IgD-negative memory B cell (primary cell): Measurements from ENCODE around the gene E4F1. TPM values are rescaled to one million over a fixed set of nuclear protein-coding genes. Genes with fewer than 3 reads are reported as not detected.

ENCODE experiments used
- H3K27ac Mint-ChIP-seq, 3 donors: one replicate each; pipeline ENCODE4 v1.8.0; 2020 to 2022; ENCODE audit warnings: mild to moderate bottlenecking in 3 of 3, mixed read lengths in 3 of 3, moderate library complexity in 1 of 3
- H3K27me3 Mint-ChIP-seq: one replicate; pipeline ENCODE4 v1.8.0; 2021; ENCODE audit warnings: mixed read lengths
- H3K36me3 Mint-ChIP-seq: one replicate; pipeline ENCODE4 v1.8.0; 2020; ENCODE audit warnings: mild to moderate bottlenecking, mixed read lengths
- H3K4me1 Mint-ChIP-seq, 3 donors: one replicate each; pipeline ENCODE4 v1.8.0; 2020 to 2022; ENCODE audit warnings: mixed read lengths in 3 of 3, mild to moderate bottlenecking in 1 of 3
- H3K4me3 Mint-ChIP-seq, 4 donors: one replicate each; pipeline ENCODE4 v1.8.0; 2020 to 2022; ENCODE audit warnings: mild to moderate bottlenecking in 4 of 4, mixed read lengths in 4 of 4, moderate library complexity in 3 of 4
- H3K9me3 Mint-ChIP-seq, 3 donors: one replicate each; pipeline ENCODE4 v1.8.0; 2020 to 2021; ENCODE audit warnings: mixed read lengths in 3 of 3, mild to moderate bottlenecking in 1 of 3
- polyA plus RNA-seq: library from polyadenylated mRNA; unstranded; fragments of 300-500 nt; fragmentation: Illumina TruSeq; gene quantifications from one replicate; pipeline ENCODE4 v1.2.3, GENCODE V29; 2021

E4F1 gene, protein sequence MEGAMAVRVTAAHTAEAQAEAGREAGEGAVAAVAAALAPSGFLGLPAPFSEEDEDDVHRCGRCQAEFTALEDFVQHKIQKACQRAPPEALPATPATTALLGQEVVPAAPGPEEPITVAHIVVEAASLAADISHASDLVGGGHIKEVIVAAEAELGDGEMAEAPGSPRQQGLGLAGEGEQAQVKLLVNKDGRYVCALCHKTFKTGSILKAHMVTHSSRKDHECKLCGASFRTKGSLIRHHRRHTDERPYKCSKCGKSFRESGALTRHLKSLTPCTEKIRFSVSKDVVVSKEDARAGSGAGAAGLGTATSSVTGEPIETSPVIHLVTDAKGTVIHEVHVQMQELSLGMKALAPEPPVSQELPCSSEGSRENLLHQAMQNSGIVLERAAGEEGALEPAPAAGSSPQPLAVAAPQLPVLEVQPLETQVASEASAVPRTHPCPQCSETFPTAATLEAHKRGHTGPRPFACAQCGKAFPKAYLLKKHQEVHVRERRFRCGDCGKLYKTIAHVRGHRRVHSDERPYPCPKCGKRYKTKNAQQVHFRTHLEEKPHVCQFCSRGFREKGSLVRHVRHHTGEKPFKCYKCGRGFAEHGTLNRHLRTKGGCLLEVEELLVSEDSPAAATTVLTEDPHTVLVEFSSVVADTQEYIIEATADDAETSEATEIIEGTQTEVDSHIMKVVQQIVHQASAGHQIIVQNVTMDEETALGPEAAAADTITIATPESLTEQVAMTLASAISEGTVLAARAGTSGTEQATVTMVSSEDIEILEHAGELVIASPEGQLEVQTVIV
- 23.2 TPM for polyA plus RNA-seq

DNA sequence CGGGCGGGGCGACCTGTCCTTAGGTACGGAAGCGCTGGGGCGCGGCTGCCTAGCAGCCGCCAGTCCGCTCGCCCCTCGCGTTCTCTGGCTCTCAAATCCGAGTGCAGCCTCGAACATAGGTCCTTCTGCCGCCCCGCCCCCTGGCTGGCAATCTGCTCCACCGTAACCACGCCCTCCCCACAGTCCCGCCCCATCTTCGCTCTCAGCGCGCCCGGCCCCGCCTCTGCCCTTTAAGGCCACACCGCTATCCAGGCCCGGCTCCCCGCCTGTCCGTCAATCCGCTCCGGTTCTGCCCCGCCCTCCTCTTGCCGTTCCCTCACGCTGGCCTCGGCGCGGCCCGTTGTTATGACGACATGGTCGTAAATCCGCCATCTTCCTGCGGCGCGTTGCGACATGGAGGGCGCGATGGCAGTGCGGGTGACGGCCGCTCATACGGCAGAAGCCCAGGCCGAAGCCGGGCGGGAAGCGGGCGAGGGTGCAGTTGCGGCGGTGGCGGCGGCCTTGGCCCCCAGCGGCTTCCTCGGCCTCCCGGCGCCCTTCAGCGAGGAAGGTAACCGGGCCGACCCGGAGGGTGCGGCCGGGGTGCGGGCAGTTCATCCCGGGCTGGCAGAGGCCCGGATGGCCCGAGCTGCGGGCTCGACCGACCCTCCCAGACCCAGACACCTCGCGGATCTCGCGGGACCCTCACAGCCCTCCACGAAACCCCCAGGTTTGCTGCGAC, at the start of gene E4F1:
Gene E4F1 (plus strand): TSS at position 371 of the 721 bp plus-strand sequence. CDS start 23 bp downstream, at position 394.
- Mint-ChIP-seq H3K27ac (peak within 1 kb of the TSS; percentile 7 to 69 (median 63)), H3K27me3 (no peaks in the 10 kb centered on the region), H3K36me3 (no peaks in the 10 kb centered on the region), H3K9me3 (no peaks in the 10 kb centered on the region), H3K4me3 (peak within 1 kb of the TSS; percentile 68 to 95 (median 84)), H3K4me1 (peaks cover 0 to 7% (median 5%) of the 10 kb centered on the region in 3 donors)

DNA sequence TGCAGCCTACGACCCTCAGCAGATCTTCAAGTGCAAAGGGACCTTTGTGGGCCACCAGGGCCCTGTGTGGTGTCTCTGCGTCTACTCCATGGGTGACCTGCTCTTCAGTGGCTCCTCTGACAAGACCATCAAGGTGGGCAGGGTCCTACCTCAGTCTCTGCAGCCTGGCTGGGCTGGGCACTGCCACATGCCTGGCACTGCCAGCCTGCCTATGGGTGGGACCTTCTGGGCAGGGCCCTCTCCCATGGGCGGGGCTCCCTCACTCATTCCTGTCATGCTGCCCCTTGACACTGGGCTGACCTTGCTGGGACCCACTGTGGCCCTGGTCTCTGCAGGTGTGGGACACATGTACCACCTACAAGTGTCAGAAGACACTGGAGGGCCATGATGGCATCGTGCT, 49.5 kb upstream of the E4F1 start:
- Mint-ChIP-seq H3K27ac (peak overlapping the region in 1 of 3 donors; percentile 62), H3K4me3 (no peak overlapping the region), H3K27me3 (no peaks in the 10 kb centered on the region), H3K9me3 (no peaks in the 10 kb centered on the region), H3K36me3 (peaks cover 6% of the 10 kb centered on the region), H3K4me1 (no peaks in the 10 kb centered on the region)

DNA sequence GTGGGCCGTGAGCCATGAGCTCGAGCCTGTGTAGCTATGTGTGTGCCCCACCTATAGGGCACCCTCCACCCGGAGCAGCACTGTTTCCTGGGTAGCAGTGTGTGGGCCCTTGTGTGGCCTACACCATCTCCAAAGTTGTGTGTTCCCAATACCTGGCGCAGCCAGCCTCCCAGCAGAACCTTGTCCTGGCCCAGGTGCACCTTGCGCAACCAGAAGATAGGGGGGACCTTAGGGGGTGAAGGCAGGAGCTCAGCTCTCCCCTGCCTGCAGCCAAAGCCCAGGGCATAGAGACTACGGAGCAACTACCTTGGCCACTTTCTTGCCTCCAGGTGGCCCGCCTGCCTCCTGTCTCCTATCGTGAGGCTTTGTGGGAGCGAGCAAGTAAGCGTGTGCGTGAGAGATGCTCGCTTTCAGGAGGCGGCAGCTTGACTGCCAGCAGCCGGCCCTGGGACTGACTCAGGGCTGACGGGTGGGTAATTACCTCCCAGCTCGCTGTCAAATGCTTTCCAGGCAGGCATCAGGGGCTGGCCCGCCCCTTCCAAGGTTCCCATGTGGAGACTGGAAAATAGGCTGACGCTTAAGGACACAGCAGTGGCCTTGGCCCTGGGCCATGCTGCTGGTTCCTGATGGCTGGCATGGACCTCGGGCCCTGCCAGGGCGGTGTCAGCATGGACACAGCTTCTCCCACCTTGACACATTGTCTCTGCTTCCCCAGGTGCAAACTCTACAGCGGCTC, 48.8 kb upstream of the E4F1 start:
- no peaks in the 10 kb centered on the region for H3K9me3 Mint-ChIP-seq
- H3K27ac Mint-ChIP-seq = no peak overlapping the region
- no peaks in the 10 kb centered on the region for H3K27me3 Mint-ChIP-seq
- H3K36me3 Mint-ChIP-seq = peaks cover 6% of the 10 kb centered on the region
- no peaks in the 10 kb centered on the region for H3K4me1 Mint-ChIP-seq
- H3K4me3 Mint-ChIP-seq = no peak overlapping the region

DNA sequence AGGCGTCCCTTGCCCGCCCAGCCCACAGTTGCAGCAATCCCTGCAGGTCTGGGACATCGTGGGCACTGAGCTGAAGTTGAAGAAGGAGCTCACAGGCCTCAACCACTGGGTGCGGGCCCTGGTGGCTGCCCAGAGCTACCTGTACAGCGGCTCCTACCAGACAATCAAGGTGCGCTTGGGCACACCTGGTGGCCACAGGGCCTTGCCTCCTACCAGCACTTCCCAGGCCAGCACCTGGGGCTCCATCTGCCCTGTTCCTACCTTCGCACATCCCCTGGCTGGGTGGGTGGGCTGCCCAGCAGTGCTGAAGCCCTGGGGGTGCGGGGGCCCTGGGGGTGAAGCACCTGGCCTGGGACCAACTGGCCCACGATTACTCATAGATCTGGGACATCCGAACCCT, 47.9 kb upstream of the E4F1 start:
- Mint-ChIP-seq H3K27me3 (no peaks in the 10 kb centered on the region), H3K9me3 (no peaks in the 10 kb centered on the region), H3K36me3 (peaks cover 6% of the 10 kb centered on the region), H3K27ac (no peak overlapping the region), H3K4me3 (no peak overlapping the region), H3K4me1 (no peaks in the 10 kb centered on the region)

DNA sequence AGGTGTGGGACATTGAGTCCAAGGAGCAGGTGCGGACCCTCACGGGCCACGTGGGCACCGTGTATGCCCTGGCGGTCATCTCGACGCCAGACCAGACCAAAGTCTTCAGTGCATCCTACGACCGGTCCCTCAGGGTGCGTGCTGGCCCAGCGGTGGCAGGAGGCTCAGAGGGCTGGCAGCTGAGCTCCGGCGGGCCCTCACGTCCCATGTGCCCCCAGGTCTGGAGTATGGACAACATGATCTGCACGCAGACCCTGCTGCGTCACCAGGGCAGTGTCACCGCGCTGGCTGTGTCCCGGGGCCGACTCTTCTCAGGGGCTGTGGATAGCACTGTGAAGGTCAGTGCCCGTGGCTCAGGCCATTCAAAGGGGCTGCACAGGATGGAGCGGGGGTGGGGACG, 47.3 kb upstream of the E4F1 start:
- no peaks in the 10 kb centered on the region for H3K4me1 Mint-ChIP-seq
- no peaks in the 10 kb centered on the region for H3K9me3 Mint-ChIP-seq
- H3K4me3 Mint-ChIP-seq = peak overlapping the region in 1 of 4 donors; percentile 28

DNA sequence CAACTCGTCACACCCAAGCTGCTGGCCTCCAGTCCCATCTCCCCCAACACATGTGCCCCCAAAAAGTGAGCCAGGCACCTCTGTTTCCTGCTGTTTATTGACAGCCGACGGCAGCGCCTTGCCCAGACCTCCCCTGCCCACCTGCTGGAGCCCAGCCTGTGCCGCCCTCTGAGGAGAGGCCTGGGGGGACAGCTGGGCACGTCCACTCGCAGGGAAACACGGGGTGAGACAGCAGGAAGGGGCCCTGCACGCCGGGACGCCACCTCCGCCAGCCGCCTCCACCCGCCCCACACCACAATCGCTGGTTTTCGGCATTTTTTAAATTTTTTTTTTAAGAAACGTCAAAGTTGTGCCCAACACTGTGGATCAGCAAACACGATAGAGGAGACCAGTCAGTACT, 46.3 kb upstream of the E4F1 start:
- Mint-ChIP-seq H3K4me1 (no peaks in the 10 kb centered on the region), H3K36me3 (peaks cover 6% of the 10 kb centered on the region), H3K27ac (no peak overlapping the region), H3K9me3 (no peaks in the 10 kb centered on the region), H3K27me3 (no peaks in the 10 kb centered on the region), H3K4me3 (no peak overlapping the region)

More for the DNA sequence above, 47.3 kb upstream of the E4F1 start:
- Mint-ChIP-seq H3K27me3 (no peaks in the 10 kb centered on the region), H3K36me3 (peaks cover 6% of the 10 kb centered on the region), H3K27ac (no peak overlapping the region)

DNA sequence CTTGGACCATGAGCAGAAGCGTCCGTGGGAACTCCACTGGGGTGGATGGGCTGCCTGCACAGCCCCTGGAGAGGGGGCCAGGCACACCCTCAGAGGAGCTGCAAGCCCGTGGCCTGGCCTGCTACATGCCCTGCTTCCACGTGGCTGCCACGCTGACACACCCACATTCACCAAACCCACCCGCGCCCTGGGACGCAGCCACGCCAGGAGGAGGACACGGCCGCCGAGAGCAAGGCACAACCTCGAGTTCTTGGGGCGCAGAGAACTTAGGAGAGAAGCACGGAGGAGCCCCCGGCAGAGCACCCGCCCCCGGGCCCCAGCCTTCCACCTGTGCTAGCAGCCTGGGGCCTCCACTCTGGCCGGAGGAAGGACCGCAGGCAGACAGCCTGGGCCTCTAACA, 45.8 kb upstream of the E4F1 start:
- H3K9me3 Mint-ChIP-seq = no peaks in the 10 kb centered on the region
- no peak overlapping the region for H3K27ac Mint-ChIP-seq
- H3K4me1 Mint-ChIP-seq = no peaks in the 10 kb centered on the region
- peak overlapping the region in 1 of 4 donors; percentile 60 for H3K4me3 Mint-ChIP-seq
- peaks cover 6% of the 10 kb centered on the region for H3K36me3 Mint-ChIP-seq
- H3K27me3 Mint-ChIP-seq = no peaks in the 10 kb centered on the region

DNA sequence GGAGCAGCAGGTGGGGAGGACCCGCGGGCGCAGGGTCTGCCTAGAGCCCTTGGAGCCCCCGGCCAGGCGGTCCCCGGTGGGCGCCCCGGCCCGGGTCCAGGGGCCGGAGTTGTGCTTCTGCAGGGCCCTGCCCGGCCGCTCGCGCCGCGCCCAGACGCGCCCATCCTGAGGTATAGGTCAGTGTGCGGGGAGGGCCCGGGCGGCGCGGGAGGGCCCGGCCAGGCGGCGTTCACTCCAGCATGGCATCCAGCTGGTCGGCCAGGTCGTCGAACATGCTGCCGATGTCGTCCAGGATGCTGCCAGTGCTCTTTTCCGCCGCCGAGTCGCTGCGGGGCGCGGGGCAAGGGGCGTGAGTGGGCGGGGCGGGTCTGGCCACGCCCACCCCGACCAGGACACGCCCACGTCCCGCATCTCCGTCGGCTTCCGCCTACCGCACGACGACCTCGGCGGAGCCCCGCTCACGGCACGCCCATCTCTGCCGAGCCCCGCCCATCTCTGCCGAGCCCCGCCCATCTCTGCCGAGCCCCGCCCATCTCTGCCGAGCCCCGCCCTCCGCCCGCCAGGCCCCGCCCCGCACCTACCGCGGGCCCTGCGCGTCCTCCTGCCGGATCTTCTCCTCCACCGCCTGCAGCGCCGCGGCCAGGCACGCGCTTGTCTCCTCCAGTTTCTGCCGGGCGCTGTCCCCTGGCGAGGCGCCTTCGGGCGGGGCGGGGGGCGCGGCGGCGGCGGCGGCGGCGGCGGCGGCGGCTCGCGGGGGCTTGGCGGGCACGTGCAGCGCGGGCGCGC, 44.9 kb upstream of the E4F1 start:
- Mint-ChIP-seq H3K9me3 (no peaks in the 10 kb centered on the region), H3K27me3 (no peaks in the 10 kb centered on the region), H3K4me3 (no peak overlapping the region), H3K27ac (no peak overlapping the region), H3K36me3 (peaks cover 6% of the 10 kb centered on the region), H3K4me1 (peaks cover 0 to under 1% (median 0%) of the 10 kb centered on the region in 3 donors)

DNA sequence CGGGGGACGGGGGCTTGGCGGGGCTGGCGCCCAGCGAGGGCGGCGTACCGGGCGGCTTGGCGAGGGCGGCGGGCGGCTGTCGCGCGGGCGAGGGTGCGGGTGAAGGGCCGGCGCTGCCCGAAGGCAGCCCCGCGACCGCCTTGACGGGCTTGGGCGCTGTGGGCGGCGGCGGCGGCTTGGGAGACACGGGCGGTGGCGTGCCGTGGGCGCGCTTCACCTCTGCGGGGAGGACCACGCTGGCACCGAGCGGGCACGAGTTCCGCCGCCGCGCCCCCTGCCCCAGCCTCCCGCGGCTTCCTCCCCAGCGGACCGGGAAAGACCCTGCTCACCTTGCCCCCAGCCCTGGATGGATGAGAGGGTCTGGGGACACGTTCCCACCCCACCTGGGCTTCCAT, 44.3 kb upstream of the E4F1 start:
- H3K4me1 Mint-ChIP-seq = peaks cover 0 to 2% (median 0%) of the 10 kb centered on the region in 3 donors
- H3K4me3 Mint-ChIP-seq = no peak overlapping the region
- H3K9me3 Mint-ChIP-seq = no peaks in the 10 kb centered on the region
- no peak overlapping the region for H3K27ac Mint-ChIP-seq
- peaks cover 4% of the 10 kb centered on the region for H3K36me3 Mint-ChIP-seq
- H3K27me3 Mint-ChIP-seq = no peaks in the 10 kb centered on the region

DNA sequence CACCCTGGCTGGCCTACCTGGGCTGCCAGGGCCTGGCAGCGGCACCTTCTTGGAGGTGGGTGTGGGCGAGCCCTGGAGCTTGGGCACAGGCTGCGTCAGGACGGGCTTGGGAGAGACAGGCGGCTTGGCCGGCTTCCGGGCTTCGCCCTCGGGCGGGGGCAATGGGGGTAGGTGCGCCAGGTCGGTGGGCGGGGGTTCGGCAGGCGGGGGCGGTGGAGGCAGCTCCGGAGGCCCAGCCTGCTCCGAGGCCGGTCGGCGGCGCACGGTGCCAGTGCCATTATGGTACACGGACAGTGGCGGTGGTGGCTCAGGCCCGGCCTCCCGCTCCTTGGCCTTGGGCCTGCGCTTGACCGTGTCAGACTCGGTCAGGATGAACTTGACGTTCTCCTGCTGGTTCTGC, 43.8 kb upstream of the E4F1 start:
- Mint-ChIP-seq H3K4me3 (no peak overlapping the region), H3K27me3 (no peaks in the 10 kb centered on the region), H3K36me3 (peaks cover 1% of the 10 kb centered on the region), H3K9me3 (no peaks in the 10 kb centered on the region), H3K27ac (no peak overlapping the region), H3K4me1 (peaks cover 0 to 4% (median 2%) of the 10 kb centered on the region in 3 donors)

DNA sequence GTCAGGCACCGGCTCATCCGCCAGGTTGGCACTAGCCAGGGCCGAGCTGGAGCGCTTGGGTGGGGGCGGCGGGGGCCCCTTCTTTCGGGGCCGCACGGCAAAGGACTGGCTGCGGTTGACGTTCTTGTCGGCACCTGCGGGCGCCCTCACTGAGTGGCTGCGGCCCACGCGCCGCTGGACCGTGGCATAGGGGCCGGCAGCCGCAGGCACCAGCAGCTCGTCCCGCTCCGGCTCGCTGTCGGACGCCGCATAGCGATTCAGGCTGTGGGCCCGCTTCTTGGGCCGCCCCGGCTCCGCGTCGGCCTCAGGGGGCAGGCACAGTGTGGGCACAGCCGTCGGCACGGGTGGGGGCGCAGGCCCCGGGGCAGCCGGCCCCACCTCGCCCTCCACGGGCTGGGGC, 42.9 kb upstream of the E4F1 start:
- H3K36me3 Mint-ChIP-seq = peaks cover 1% of the 10 kb centered on the region
- H3K9me3 Mint-ChIP-seq = no peaks in the 10 kb centered on the region
- H3K27me3 Mint-ChIP-seq = no peaks in the 10 kb centered on the region
- H3K4me1 Mint-ChIP-seq = peaks cover 0 to 4% (median 2%) of the 10 kb centered on the region in 3 donors
- no peak overlapping the region for H3K27ac Mint-ChIP-seq
- no peak overlapping the region for H3K4me3 Mint-ChIP-seq

DNA sequence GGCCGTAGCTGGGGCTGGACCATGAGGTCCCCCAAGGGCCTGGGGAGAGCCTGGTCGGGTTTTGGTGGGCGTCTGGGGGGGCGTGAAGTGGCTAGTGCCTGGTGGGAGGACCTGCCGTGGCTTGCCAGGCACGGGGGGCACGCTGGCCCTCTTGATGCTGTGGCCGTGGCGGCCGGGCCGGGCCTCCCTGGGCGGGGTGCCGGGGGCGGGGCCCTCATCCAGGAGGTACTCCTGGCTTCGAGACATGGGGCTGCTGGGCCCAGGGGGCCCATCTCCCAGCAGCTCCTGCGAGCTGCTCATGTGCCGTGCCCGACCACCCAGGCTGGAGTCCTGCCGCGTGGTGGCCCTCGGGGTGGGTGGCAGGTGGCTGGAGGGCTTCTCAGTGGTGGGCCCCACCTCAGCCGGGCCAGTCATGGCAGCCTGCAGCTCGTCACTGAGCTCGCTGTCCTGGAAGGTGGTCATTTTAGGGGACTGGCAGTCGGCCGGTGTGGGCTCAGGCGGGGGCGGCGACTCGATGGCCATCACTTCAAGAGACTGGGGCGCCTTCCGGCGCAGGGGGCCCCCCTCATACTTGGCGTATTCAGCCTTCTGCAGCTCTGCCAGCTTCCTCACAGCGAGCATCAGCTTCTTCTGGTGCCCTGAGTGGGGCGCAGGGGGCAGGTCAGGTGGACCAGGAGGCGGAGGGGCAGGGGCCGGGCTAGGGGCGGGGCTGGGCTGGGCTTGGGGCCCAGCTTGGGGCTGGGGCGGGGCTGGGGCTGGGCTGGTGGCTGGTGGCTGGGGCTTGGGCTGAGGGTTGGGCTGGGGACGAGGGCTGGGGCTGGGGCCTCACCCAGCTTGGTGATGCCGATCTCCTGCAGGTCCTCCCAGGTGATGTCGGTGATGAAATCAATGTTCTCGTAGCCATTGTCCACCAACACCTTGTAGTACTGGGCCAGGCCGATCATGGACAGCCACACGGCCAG, 42.1 kb upstream of the E4F1 start:
- peak overlapping the region in 1 of 4 donors; percentile 39 for H3K4me3 Mint-ChIP-seq
- no peaks in the 10 kb centered on the region for H3K36me3 Mint-ChIP-seq
- H3K4me1 Mint-ChIP-seq = peaks cover 0 to 4% (median 2%) of the 10 kb centered on the region in 3 donors
- H3K27me3 Mint-ChIP-seq = no peaks in the 10 kb centered on the region
- no peaks in the 10 kb centered on the region for H3K9me3 Mint-ChIP-seq
- H3K27ac Mint-ChIP-seq = peak overlapping the region in 1 of 3 donors; percentile 39

DNA sequence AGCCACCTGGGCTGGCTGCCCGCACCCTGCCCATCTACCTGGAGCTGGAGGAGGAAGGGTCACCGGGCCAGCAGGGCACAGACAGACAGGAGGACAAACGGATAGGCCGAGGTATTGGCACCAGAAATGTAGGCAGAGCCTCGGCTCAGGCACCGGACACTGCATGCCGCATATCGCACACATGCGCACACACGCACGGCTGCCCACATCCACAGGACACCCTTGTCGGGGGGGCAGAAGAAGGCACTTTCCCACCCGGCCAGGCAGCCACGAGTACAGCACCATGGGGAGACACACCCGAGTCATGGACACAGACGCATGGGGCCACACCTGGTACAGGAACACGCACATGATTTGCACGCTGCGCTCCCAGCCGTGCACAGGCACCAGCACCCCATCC, 41.4 kb upstream of the E4F1 start:
- Mint-ChIP-seq H3K36me3 (no peaks in the 10 kb centered on the region), H3K27ac (peak overlapping the region in 1 of 3 donors; percentile 39), H3K4me3 (peak overlapping the region in 1 of 4 donors; percentile 39), H3K9me3 (no peaks in the 10 kb centered on the region), H3K27me3 (no peaks in the 10 kb centered on the region), H3K4me1 (peaks cover 0 to 4% (median 2%) of the 10 kb centered on the region in 3 donors)
